Neural progenitor cell (in vitro differentiated cells): ENCODE measurements around the gene JAZF1.

ENCODE experiments used
- EZH2 ChIP-seq: fragments of 200-600 bp; sonication (generic); IDR thresholded peaks from 2 replicates; pipeline ENCODE4 v1.6.1; 2017; ENCODE audit warnings: antibody characterized with exemption, mild to moderate bottlenecking, moderate library complexity
- EZH2phosphoT487 ChIP-seq: fragments of 200-600 bp; sonication (generic); IDR thresholded peaks from 2 replicates; pipeline ENCODE4 v1.6.1; 2017; ENCODE audit warnings: antibody characterized with exemption
- TF ChIP-seq, protein P1 (sequence below): fragments of 200-600 bp; sonication (generic); IDR thresholded peaks from 2 replicates; pipeline ENCODE4 v1.5.1; 2017; ENCODE audit warnings: antibody characterized with exemption, mild to moderate bottlenecking

DNA sequence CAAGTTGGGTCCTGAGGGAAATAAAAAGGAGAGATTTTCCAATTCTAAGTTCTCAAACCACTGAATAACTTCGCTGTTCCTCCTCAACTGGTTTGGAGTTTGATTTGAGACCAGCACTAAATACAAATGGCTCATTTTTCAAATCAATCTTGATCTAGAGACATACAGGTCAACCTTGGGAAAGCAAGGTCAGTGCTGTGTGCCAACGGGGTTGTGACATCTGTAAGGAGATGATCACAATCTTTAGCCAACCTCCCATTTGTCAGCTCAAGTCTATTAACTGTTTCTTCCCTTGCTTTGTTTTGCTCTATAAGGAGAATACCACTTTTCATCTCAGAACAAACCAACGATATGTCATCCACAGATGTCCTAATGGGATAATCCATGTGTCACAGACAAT, 309.5 kb downstream of the JAZF1 start:
- TF ChIP-seq, protein P1, sequence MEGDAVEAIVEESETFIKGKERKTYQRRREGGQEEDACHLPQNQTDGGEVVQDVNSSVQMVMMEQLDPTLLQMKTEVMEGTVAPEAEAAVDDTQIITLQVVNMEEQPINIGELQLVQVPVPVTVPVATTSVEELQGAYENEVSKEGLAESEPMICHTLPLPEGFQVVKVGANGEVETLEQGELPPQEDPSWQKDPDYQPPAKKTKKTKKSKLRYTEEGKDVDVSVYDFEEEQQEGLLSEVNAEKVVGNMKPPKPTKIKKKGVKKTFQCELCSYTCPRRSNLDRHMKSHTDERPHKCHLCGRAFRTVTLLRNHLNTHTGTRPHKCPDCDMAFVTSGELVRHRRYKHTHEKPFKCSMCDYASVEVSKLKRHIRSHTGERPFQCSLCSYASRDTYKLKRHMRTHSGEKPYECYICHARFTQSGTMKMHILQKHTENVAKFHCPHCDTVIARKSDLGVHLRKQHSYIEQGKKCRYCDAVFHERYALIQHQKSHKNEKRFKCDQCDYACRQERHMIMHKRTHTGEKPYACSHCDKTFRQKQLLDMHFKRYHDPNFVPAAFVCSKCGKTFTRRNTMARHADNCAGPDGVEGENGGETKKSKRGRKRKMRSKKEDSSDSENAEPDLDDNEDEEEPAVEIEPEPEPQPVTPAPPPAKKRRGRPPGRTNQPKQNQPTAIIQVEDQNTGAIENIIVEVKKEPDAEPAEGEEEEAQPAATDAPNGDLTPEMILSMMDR: no peak
- TF ChIP-seq EZH2phosphoT487 (no peak), EZH2 (no peak)
